HG02798 (cell line): ENCODE results near the gene ASB6.
"Not testable (repeated sequence)": the region's sequence is repeated elsewhere in the genome, so short reads cannot be mapped to it uniquely, and the experiment has no call there.

Experiments
- ATAC-seq: cut with Tn5 transposase; IDR thresholded peaks from one replicate; pipeline ENCODE4 v1.9.1; 2021; ENCODE audit warnings: mild to moderate bottlenecking; ENCODE audit not compliant: unreplicated experiment, poor library complexity

Gene ASB6

DNA sequence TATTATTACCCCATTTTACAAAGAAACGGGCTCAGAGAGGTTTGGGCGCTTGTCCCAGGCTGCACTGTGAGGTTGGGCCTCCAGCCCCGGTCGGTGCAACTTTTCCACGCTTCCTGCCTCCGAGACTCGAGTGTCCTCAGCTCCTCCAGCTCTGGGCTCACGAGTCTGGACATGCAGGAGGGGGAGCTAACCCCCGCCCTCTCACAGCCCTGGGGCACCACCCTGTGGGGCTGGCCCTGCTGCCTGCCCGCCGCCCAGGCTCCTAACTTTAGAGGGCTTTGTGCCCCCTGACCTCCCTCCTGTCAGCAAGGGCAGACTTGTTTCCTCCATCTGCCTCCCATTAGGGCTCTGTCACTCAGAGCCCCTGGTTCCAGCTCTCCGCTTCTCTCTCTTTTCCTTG, 4.3 kb upstream of the ASB6 start:
- ATAC-seq = no peak

DNA sequence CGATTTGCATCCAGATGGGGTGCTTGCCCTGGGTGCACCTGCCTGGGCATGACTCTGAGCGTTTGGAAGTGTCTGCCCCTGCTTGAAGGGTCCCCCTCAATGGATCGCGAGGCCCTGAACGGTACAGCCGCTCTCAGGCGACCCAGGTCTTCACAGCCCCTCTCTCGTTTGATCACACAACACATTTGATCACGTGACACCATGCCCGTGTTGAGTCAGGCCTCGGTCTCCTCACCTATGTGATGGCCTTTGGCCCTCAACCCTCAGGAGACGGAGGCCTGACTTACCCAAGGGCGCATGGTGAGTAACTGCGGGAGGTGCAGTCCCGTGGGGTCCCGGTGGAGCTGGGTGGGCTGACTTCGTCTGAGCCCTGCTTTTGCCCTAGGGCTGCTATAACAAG, 3.0 kb upstream of the ASB6 start:
- ATAC-seq = no peak

DNA sequence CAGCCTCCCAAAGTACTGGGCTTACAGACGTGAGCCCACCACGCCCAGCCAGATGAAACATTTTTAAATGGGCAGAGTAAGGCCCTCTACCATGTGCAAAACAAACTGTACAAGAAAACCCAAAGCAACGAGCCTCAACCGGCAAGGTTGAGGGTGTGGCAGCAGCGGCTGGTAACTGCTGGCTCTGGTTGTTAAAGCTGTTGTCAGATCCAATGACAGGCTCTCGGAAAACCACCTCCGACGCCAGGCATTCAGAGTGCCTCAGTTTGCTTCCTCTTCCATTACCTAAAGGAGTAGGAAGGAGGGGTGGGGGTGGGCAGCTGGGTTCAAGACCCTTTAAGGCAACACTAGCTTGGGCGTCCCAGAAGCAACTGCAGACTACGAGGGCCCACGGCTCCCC, 2.4 kb upstream of the ASB6 start:
- ATAC-seq = no peak

- no peak for ATAC-seq
Observed at GRCh38 chr9:129643706-129644105, 1.8 kb upstream of the ASB6 start.

DNA sequence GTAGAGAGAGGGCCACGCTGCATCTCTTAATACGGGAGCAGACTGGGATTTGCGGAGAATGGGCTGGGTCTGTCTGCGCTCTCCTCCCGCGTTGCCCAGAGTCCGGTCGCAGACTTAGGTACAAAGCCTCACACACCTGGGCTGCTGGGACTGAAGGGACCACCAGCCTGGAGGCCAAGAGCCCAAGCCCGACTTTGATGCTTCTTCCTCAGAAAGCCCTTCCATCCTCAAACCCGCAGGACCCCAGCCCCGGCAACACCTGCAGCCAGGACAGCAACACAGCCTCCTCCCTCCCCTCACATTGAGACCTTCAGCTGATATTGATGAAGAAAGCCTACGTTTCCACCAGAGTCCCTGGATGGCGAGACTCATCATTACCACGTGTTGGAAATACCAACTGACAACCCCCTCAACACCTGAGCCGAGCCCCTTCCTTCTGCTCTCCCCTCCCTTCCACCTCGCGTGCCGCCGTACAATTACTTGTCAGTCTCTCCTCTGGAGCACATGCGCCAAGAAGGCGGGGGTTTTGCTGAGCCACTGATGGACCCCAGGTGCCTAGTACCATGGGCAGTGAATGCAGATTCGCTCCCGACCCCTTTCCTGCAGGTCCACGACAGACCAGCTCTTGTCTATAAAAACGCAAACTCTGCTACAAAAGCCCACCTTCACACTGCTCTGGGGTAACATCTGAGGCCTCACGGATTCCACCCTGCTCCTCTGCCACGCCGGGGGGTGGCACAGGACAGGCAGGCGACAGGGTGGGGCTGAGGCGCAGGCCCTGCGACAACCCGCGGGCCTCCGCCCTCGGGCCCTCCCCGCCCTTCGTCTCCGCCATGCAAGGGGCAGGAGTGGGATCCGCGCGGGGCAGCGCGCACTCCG, 841 bp downstream of the ASB6 start:
- no peak for ATAC-seq

- ATAC-seq = no peak
Observed at GRCh38 chr9:129640086-129640870, 1.7 kb downstream of the ASB6 start.

GRCh38 chr9:129639756-129640085, 2.2 kb downstream of the ASB6 start:
- no peak for ATAC-seq

GRCh38 chr9:129639034-129639630, 2.8 kb downstream of the ASB6 start:
- ATAC-seq = no peak

DNA sequence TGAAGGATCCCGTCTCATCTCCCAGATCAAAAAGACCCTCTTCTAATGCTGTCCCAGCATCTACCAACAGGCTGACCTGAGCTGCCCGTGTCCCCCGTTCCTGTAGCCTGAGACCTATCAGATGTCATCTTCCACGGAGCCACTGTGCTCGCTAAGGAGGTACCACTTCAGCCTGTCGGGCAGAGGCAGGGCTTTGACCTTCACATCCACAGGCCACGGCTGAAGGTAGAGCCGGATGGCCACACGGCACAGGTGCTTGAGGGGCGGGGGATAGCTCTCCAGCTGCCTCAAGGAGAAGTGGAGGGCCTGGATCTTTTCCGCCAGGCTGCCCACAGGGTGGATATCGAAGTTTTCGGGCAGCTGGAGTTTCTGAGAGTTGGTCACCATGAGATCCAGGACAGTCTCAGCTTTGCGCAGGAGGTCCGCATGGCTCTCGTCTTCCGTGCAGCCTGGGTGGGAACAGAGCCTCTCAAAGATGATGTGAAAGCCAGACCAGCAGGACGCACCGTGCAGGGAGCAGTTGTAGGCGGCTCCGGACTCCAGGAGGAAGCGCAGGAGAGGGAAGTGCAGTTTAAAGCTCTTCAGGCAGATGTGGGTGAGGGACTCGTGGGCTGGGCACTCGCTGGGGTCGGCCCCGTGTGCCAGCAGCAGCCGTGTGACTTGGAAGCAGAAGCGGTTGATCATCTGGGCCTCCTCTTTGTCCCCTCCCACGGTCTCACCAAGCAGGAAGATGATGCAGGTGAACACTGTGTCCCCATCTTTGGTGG, 4.1 kb downstream of the ASB6 start:
- no peak for ATAC-seq

DNA sequence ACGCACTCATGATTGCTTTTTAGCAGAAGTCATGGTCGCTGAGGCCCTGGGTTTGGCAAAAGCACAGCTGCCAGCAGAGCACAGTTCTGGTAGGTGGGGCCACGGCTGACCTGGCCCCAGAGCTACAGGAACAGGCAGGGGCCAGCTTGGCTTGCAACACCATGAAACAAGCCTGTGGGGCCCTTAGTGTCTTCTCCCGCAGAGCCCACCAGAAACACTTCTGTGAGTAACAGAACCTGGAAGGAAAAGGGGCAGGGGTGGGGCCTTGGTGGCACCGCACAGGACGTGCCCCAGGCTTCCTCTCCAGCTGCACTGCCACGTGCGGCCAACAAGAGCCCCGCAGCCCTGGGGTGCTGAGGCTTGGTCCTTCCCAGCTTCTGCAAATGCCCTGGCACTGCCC, 4.8 kb downstream of the ASB6 start:
- ATAC-seq = no peak

DNA sequence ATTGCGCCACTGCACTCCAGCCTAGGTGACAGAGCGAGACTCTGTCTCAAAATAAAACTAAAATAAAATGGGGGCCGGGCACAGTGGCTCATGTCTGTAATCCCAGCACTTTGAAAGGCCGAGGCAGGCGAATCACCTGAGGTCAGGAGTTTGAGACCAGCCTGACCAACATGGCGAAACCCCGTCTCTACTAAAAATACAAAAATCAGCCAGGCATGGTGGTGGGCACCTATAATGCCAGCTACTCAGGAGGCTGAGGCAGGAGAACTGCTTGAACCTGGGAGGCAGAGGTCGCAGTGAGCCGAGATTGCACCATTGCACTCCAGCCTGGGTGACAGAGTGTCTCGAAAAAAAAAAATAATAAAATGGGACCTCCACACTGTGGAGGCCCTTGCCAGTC, 5.6 kb downstream of the ASB6 start:
- ATAC-seq = not testable (repeated sequence)

DNA sequence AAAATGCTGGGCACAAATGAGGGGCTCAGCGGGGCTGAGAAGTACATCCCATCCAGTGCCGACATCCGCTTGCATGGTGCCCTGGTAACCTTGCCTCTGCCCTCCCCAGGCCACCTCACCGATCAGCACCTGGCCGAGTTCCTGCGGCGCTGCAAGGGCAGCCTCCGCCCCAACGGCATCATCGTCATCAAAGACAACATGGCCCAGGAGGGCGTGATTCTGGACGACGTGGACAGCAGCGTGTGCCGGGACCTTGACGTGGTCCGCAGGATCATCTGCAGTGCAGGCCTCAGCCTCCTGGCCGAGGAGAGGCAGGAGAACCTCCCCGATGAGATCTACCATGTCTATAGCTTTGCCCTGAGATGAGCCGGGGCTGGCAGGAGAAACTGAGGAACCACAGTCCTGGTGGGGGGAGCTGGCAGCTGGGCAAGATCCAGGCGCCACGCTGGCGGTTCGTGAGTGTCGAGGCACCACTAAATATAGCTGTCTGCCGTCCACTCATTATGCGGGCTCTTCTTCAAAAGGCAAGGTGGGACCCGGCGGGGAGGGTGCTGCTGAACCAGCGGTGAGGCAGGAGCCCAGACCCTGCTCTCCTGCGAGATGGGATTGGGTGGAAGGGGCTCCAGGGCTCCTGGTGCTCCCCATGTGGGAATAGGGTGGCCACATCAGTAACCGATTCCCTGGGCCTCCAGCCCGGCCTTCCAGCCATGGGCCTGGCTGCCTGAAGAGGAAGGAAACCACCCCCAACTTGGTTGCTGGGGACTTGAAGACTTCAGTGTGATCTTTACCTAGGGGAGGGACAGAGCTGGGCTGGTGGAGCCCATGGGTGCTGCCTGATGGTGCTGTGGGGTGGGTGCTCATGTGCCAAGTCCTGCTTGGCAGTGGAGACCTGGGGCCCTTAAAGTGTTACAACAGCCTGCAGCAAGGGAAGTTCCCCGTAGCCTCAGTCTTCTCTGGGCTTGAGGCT, 6.6 kb downstream of the ASB6 start:
- no peak for ATAC-seq

DNA sequence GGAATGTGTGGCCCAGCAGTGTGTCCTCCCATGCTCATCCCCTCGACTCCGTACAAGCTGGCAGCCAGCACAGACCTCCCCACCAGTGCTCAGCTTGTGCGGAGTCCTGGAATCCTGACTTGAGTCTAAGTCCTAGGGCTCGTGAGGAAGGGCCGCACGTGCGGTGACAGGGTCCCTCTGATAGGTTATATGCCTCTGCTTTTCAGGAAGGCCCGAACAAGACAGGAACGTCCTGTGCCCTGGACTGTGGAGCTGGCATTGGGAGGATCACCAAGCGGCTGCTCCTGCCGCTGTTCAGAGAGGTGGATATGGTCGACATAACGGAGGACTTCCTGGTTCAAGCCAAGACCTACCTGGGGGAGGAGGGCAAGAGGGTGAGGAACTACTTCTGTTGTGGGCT, 8.1 kb downstream of the ASB6 start:
- no peak for ATAC-seq

- ATAC-seq = no peak
Observed at GRCh38 chr9:129633207-129633606, 8.7 kb downstream of the ASB6 start.

DNA sequence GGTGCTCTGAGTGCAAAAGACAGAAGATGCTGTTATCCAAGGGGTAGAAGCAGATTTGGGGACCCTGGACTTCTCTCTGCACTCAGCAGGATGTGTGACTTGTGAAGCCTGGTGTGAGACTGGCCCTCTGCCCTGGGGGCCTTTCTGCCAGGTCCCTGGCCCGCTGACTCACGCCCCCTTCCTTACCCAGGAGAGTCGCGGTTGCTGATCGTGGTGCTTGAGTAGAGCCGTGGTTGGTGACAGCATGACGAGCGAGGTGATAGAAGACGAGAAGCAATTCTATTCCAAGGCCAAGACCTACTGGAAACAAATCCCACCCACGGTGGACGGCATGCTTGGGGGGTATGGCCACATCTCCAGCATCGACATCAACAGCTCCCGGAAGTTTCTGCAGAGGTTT, 9.5 kb downstream of the ASB6 start:
- no peak for ATAC-seq

DNA sequence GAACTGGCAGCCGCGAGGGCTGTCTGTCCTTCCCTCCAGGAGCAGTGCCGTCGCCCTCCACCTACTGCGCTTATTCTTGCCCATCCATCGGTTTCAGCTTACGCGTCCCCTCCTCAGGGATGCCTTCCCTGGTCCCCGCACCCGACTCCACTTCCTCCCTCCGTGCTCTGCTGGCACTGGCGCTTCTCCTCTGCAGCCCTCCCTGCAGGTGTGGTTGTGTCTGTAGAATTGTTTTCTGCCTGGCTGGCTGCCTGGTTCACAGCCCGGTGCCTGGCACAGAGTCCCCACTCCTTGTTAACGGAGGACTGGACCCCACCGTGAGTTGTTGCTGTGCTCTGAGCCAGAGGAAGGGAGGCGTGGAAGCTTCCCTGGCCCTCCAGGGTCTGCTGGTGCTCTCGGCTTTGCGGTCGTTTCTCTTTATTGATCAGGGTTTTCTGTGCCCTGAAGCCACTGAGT, 10.2 kb downstream of the ASB6 start:
- ATAC-seq = no peak

DNA sequence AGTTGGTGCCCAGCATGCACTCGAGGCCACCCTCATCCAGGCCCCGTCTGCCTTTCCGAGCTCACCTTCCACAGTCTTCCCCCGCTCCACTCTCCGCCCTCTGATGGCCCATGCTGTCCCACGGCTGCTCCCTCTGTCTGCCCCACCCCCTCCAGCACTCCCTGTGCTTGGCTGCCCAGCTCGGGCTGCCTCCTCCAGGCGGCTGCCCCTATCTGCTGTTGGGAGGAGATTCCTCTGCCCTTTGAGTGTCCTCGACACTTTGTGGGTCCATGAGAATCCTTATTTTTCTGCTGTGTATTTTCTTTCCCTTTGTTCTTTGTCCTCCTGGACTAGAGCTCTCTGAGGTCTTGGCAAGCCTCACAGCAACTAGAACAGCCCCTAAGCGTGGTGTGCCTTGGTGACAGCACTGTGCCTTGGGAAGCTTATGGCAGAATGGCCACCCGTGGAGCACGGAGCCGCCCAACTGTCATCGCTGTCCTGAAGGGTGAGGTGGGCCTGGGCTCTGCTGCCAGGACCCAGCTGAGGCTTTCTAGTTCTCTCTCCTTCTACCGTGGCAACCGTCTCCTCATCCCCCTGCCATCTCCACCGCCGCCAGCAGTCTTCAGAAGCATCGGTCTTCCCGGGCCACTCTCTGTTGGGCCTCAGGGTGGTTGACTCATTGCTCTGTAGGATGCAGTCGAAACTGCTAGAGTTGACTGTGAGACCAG, 10.8 kb downstream of the ASB6 start:
- no peak for ATAC-seq

- no peak for ATAC-seq
Observed at GRCh38 chr9:129629251-129629820, 12.6 kb downstream of the ASB6 start.
